Testis (tissue), 2 donors: ENCODE data around the gene PDGFC.

Source experiments
- POLR2A ChIP-seq: fragments of 450-650 bp; IDR thresholded peaks from one replicate; pipeline ENCODE4 v1.6.1; 2017; ENCODE audit warnings: antibody characterized with exemption, mild to moderate bottlenecking, moderate library complexity
- TF ChIP-seq, protein P1 (sequence below), 3 experiments: fragments of 450-650 bp in 2 of 3; fragments of 200-600 bp in 1 of 3; sonication (generic) in 1 of 3; IDR thresholded peaks; one replicate each; pipeline ENCODE4 v1.5.1; 2016 to 2019; ENCODE audit warnings: antibody characterized with exemption in 3 of 3, mild to moderate bottlenecking in 2 of 3, moderate library complexity in 1 of 3

DNA sequence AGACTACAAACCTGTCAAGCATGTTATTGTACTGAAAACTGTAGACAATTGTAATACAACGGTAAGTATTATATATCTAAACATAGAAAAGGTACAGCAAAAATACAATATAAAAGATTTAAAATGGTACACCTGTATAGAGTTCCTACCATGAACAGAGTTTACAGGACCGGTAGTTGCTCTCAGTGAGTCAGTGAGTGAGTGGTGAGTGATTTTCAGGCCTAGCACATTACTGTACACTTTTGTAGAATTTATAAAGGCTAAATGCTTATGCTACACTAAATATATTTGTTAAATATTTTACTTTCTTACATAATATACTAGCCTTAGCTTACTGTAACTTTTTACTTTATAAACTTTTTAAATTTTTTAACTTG lies 37.4 kb downstream of the PDGFC start:
- TF ChIP-seq POLR2A = no peak
- TF ChIP-seq, protein P1, sequence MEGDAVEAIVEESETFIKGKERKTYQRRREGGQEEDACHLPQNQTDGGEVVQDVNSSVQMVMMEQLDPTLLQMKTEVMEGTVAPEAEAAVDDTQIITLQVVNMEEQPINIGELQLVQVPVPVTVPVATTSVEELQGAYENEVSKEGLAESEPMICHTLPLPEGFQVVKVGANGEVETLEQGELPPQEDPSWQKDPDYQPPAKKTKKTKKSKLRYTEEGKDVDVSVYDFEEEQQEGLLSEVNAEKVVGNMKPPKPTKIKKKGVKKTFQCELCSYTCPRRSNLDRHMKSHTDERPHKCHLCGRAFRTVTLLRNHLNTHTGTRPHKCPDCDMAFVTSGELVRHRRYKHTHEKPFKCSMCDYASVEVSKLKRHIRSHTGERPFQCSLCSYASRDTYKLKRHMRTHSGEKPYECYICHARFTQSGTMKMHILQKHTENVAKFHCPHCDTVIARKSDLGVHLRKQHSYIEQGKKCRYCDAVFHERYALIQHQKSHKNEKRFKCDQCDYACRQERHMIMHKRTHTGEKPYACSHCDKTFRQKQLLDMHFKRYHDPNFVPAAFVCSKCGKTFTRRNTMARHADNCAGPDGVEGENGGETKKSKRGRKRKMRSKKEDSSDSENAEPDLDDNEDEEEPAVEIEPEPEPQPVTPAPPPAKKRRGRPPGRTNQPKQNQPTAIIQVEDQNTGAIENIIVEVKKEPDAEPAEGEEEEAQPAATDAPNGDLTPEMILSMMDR (IDR thresholded peaks at IDR 0.05) = no peak
